Measurements from ENCODE around the gene CATSPERB.
"Not testable (repeated sequence)": the region's sequence is repeated elsewhere in the genome, so short reads cannot be mapped to it uniquely, and the experiment has no call there.

The CATSPERB gene

GRCh38 chr14:91681118-91681517 is 50.8 kb downstream of the CATSPERB start:
- in situ Hi-C loops (cut with MboI; ENCODE audit: low pct_unique_long_range_greater_than_20kb, low sequenced_read_pairs): no loop called here
- DNase-seq: no peak

- no peak for DNase-seq
- in situ Hi-C loops (cut with MboI; ENCODE audit: low pct_unique_long_range_greater_than_20kb, low sequenced_read_pairs): no loop called here
Observed at GRCh38 chr14:91679273-91679672, 52.6 kb downstream of the CATSPERB start.

- DNase-seq; in situ Hi-C loops (cut with MboI; ENCODE audit: low pct_unique_long_range_greater_than_20kb, low sequenced_read_pairs): not testable (repeated sequence)
Observed at GRCh38 chr14:91677687-91678086, 54.2 kb downstream of the CATSPERB start.

GRCh38 chr14:91674911-91675310 is 57.0 kb downstream of the CATSPERB start:
- in situ Hi-C loops (cut with MboI; ENCODE audit: low pct_unique_long_range_greater_than_20kb, low sequenced_read_pairs): no loop called here
- no peak for DNase-seq

GRCh38 chr14:91669867-91670266 is 62.0 kb downstream of the CATSPERB start:
- in situ Hi-C loops (cut with MboI; ENCODE audit: low pct_unique_long_range_greater_than_20kb, low sequenced_read_pairs): no loop called here
- DNase-seq: no peak

GRCh38 chr14:91667101-91667500 is 64.8 kb downstream of the CATSPERB start:
- DNase-seq; in situ Hi-C loops (cut with MboI; ENCODE audit: low pct_unique_long_range_greater_than_20kb, low sequenced_read_pairs): not testable (repeated sequence)

- DNase-seq: no peak
- in situ Hi-C loops (cut with MboI; ENCODE audit: low pct_unique_long_range_greater_than_20kb, low sequenced_read_pairs): no loop called here
Observed at GRCh38 chr14:91660790-91661189, 71.1 kb downstream of the CATSPERB start.

- DNase-seq: no peak
- in situ Hi-C loops (cut with MboI; ENCODE audit: low pct_unique_long_range_greater_than_20kb, low sequenced_read_pairs): no loop called here
Observed at GRCh38 chr14:91654836-91655235, 77.0 kb downstream of the CATSPERB start.

- in situ Hi-C loops (cut with MboI; ENCODE audit: low pct_unique_long_range_greater_than_20kb, low sequenced_read_pairs): no loop called here
- DNase-seq: no peak
Observed at GRCh38 chr14:91653451-91653850, 78.4 kb downstream of the CATSPERB start.

- in situ Hi-C loops (cut with MboI; ENCODE audit: low pct_unique_long_range_greater_than_20kb, low sequenced_read_pairs): no loop called here
- peak; percentile 7 for DNase-seq
Observed at GRCh38 chr14:91649930-91650329, 82.0 kb downstream of the CATSPERB start.

GRCh38 chr14:91647856-91648255 is 84.0 kb downstream of the CATSPERB start:
- in situ Hi-C loops (cut with MboI; ENCODE audit: low pct_unique_long_range_greater_than_20kb, low sequenced_read_pairs): no loop called here

GRCh38 chr14:91636604-91637003 is 95.3 kb downstream of the CATSPERB start:
- in situ Hi-C loops (cut with MboI; ENCODE audit: low pct_unique_long_range_greater_than_20kb, low sequenced_read_pairs): no loop called here
- DNase-seq: no peak

More at GRCh38 chr14:91647856-91648255, 84.0 kb downstream of the CATSPERB start:
- DNase-seq: no peak

- DNase-seq: no peak
- in situ Hi-C loops (cut with MboI; ENCODE audit: low pct_unique_long_range_greater_than_20kb, low sequenced_read_pairs): no loop called here
Observed at GRCh38 chr14:91624757-91625156, 107.1 kb downstream of the CATSPERB start.

- DNase-seq: no peak
- in situ Hi-C loops (cut with MboI; ENCODE audit: low pct_unique_long_range_greater_than_20kb, low sequenced_read_pairs): no loop called here
Observed at GRCh38 chr14:91614187-91614586, 117.7 kb downstream of the CATSPERB start.

GRCh38 chr14:91613459-91614112 is 118.3 kb downstream of the CATSPERB start:
- in situ Hi-C loops (cut with MboI; ENCODE audit: low pct_unique_long_range_greater_than_20kb, low sequenced_read_pairs): no loop called here
- DNase-seq: no peak

GRCh38 chr14:91611528-91611927 is 120.4 kb downstream of the CATSPERB start:
- DNase-seq: no peak
- in situ Hi-C loops (cut with MboI; ENCODE audit: low pct_unique_long_range_greater_than_20kb, low sequenced_read_pairs): no loop called here

GRCh38 chr14:91609161-91609560 is 122.7 kb downstream of the CATSPERB start:
- in situ Hi-C loops (cut with MboI; ENCODE audit: low pct_unique_long_range_greater_than_20kb, low sequenced_read_pairs): no loop called here

GRCh38 chr14:91607322-91608047 is 124.4 kb downstream of the CATSPERB start:
- DNase-seq: no peak
- in situ Hi-C loops (cut with MboI; ENCODE audit: low pct_unique_long_range_greater_than_20kb, low sequenced_read_pairs): no loop called here

More at GRCh38 chr14:91609161-91609560, 122.7 kb downstream of the CATSPERB start:
- no peak for DNase-seq

- DNase-seq: no peak
Observed at GRCh38 chr14:91606851-91607250, 125.0 kb downstream of the CATSPERB start.

GRCh38 chr14:91604611-91605010 is 127.3 kb downstream of the CATSPERB start:
- in situ Hi-C loops (cut with MboI; ENCODE audit: low pct_unique_long_range_greater_than_20kb, low sequenced_read_pairs); DNase-seq: not testable (repeated sequence)

More at GRCh38 chr14:91606851-91607250, 125.0 kb downstream of the CATSPERB start:
- in situ Hi-C loops (cut with MboI; ENCODE audit: low pct_unique_long_range_greater_than_20kb, low sequenced_read_pairs): no loop called here

- in situ Hi-C loops (cut with MboI; ENCODE audit: low pct_unique_long_range_greater_than_20kb, low sequenced_read_pairs): no loop called here
- no peak for DNase-seq
Observed at GRCh38 chr14:91599994-91600393, 131.9 kb downstream of the CATSPERB start.

Data from KBM-7 (cell line).